ENCODE data around the gene CLTC. TPM values are rescaled to one million over a fixed set of nuclear protein-coding genes. Genes with fewer than 3 reads are reported as not detected.

Gene CLTC
- total and polyA plus RNA-seq, 2 of the 4 experiments (the other 2 are of a cell fraction): 181 to 641 TPM

DNA sequence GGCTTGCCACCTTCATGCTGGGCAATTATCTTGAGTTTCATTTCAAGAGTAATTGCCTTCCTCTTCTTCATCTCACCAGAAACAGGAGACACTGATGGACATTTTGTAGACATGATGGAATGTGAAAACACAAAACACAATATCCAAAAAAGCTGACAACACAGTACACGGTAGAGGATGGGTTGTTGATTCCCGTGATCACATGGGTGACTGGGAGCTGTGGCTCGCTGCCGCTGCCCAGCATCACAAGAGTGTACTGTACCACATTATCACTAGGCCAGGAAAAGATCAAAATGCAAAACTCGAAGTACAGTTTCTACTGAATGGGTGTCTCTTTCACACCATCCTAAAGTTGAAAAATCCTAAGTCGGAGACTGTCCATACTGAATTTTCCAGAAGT lies 80.1 kb downstream of the CLTC start:
- ChIA-PET POLR2A (ENCODE audit: unreplicated experiment) (no interaction called here), CTCF (no interaction called here)
- dilution Hi-C loops (cut with HindIII; ENCODE audit: low sequenced_read_pairs, unreplicated experiment): no loop called here
- BruUV-seq (replicated peaks): no TSS peak
- Histone ChIP-seq H3K56ac (ENCODE audit: extremely low read depth, insufficient read depth, low read length) (no peak overlapping the region), H3K4me2 (ENCODE audit: low read depth, low read length) (no peak overlapping the region), H3K9me1 (ENCODE audit: insufficient read depth, low read length) (peaks cover 13% of the 10 kb centered on the region; the same call in 1 of the 2 replicates), H2AFZ (replicated peaks; ENCODE audit: low read length, poor library complexity) (no peak overlapping the region), H3K14ac (replicated peaks; ENCODE audit: low read depth, low read length) (no peak overlapping the region), H3K79me1 (ENCODE audit: low read depth in 1 of 2, low read length in 2 of 2) (peaks cover 30 to 67% of the 10 kb centered on the region in 2 experiments), H3K36me3 (ENCODE audit: control insufficient read depth, insufficient read depth, low read length) (peaks cover 30% of the 10 kb centered on the region), H3K9me3 (ENCODE audit: control insufficient read depth, insufficient read depth, low read length) (no peaks in the 10 kb centered on the region), H4K5ac (ENCODE audit: low read depth, low read length) (no peak overlapping the region), H3K18ac (ENCODE audit: low read depth, low read length) (no peak overlapping the region), H2BK15ac (ENCODE audit: low read depth, low read length) (no peak overlapping the region), H2BK5ac (ENCODE audit: low read depth, low read length, poor library complexity, severe bottlenecking) (no peak overlapping the region), H3K27ac (ENCODE audit: insufficient read depth, low read length) (no peak overlapping the region), H3K27me3 (ENCODE audit: control insufficient read depth, insufficient read depth, low read length) (no peaks in the 10 kb centered on the region), H3K4me3 (ENCODE audit: insufficient read depth, low read depth, low read length) (no peak overlapping the region), H3K4me1 (ENCODE audit: control insufficient read depth, insufficient read depth, low read length) (no peaks in the 10 kb centered on the region), H2BK20ac (ENCODE audit: low read depth, low read length) (no peak overlapping the region), H3K9ac (ENCODE audit: low read depth, low read length) (no peak overlapping the region), H2BK120ac (ENCODE audit: low read depth, low read length) (no peak overlapping the region), H3K4ac (ENCODE audit: low read depth, low read length) (no peak overlapping the region), H2AK9ac (replicated peaks; ENCODE audit: low read depth, low read length, poor library complexity) (no peak overlapping the region), H3K23ac (ENCODE audit: low read depth, low read length) (no peak overlapping the region), H4K91ac (ENCODE audit: insufficient read depth, low read depth, low read length) (no peak overlapping the region), H4K8ac (ENCODE audit: low read depth in 2 of 2, low read length in 2 of 2) (no peak overlapping the region), H2AK5ac (ENCODE audit: low read depth, low read length) (no peak overlapping the region), H4K20me1 (ENCODE audit: insufficient read depth, low read length) (peaks cover 79% of the 10 kb centered on the region)
- intact Hi-C loops (cut with micrococcal nuclease): no loop called here
- in situ Hi-C loops (cut with MboI; ENCODE audit: low sequenced_read_pairs): no loop called here
- ATAC-seq (ENCODE audit: low read depth): no peak
- no CpG with 5 or more reads among the region's 6 CpGs for WGBS, 2 experiments (ENCODE audit: extremely low coverage in 2 of 2, insufficient read length in 1 of 2)
- DNase-seq: no peak
- TF ChIP-seq ELK1 (IDR thresholded peaks at IDR 0.05; ENCODE audit: borderline replicate concordance, low read depth, low read length) (no peak), CHD1 (IDR thresholded peaks at IDR 0.05; ENCODE audit: low read depth, low read length) (no peak), RCOR1 (IDR thresholded peaks at IDR 0.05; ENCODE audit: insufficient replicate concordance, low read length) (no peak), MAFK (IDR thresholded peaks at IDR 0.05; ENCODE audit: low read depth, low read length) (no peak), BHLHE40 (IDR thresholded peaks at IDR 0.05; ENCODE audit: low read depth, low read length) (no peak), RFX5 (IDR thresholded peaks at IDR 0.05; ENCODE audit: low read depth, low read length) (no peak), SMC3 (IDR thresholded peaks at IDR 0.05; ENCODE audit: low read depth, low read length) (no peak), USF2 (IDR thresholded peaks at IDR 0.05; ENCODE audit: low read depth, low read length) (no peak), NFE2L2 (IDR thresholded peaks at IDR 0.05; ENCODE audit: low read depth, low read length) (no peak), MXI1 (IDR thresholded peaks at IDR 0.05; ENCODE audit: borderline replicate concordance, low read depth, low read length) (no peak), CEBPB (IDR thresholded peaks at IDR 0.05; ENCODE audit: low read depth, low read length) (no peak), FOS (IDR thresholded peaks at IDR 0.05; ENCODE audit: low read depth, low read length) (no peak)
- TF ChIP-seq, protein P1, sequence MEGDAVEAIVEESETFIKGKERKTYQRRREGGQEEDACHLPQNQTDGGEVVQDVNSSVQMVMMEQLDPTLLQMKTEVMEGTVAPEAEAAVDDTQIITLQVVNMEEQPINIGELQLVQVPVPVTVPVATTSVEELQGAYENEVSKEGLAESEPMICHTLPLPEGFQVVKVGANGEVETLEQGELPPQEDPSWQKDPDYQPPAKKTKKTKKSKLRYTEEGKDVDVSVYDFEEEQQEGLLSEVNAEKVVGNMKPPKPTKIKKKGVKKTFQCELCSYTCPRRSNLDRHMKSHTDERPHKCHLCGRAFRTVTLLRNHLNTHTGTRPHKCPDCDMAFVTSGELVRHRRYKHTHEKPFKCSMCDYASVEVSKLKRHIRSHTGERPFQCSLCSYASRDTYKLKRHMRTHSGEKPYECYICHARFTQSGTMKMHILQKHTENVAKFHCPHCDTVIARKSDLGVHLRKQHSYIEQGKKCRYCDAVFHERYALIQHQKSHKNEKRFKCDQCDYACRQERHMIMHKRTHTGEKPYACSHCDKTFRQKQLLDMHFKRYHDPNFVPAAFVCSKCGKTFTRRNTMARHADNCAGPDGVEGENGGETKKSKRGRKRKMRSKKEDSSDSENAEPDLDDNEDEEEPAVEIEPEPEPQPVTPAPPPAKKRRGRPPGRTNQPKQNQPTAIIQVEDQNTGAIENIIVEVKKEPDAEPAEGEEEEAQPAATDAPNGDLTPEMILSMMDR (conservative IDR thresholded peaks at IDR 0.05; ENCODE audit: low read depth, low read length): no peak
